Measurements from ENCODE around the gene KRT14.

The KRT14 gene

DNA sequence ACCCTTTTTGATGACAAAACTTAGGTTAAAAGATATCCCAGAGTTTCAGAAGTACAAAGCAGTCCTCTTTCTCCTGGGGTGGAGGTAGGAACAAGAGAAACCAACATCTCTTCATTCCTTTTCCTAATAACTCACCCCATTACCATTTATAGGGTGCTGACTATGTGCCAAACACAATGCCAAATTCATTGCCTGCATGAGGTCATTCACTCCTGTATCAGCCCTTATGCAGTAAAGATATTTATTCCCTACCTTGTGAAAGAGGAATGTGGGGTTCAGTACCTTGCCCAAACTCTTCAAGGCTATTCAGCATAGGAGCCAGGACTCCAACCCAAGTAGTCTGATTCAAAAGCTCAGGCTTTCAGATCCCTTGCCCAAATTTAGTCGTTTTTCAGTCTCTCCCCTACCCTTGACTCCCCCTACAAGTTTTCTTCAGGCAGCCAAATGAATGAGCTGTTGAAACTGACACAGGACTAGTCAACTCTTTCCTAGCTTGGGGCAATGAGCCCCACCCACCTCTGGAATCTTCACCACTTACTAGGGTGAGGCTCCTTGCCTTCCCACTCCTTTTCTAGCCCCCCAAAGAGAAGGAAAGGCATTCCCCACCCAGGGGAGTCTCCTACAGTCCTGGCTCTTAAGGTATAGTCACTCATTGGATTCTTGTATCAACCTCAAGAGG lies 5.9 kb downstream of the KRT14 start:
- H2AFZ ChIP-seq (ENCODE audit: low read length) = no peak overlapping the region
- no peaks in the 10 kb centered on the region for H3K36me3 ChIP-seq (replicated peaks; ENCODE audit: insufficient read depth, low read length)
- H3K79me2 ChIP-seq (ENCODE audit: low read length) = no peaks in the 10 kb centered on the region
- no peak for TF ChIP-seq EZH2phosphoT487 (IDR thresholded peaks at IDR 0.05; ENCODE audit: low read length)
- H3K4me1 ChIP-seq (ENCODE audit: low read length) = 0 out of 2 replicates have a peak, but pooled peaks cover 5% of the 10 kb centered on the region
- DNase-seq = no peak
- H3K4me2 ChIP-seq (ENCODE audit: low read depth, low read length) = no peak overlapping the region
- no peaks in the 10 kb centered on the region for H3K9me2 ChIP-seq (replicated peaks; ENCODE audit: insufficient read depth, low read length)
- no peak overlapping the region for H3K9ac ChIP-seq (ENCODE audit: low read length)
- H3K4me3 ChIP-seq (ENCODE audit: low read length) = no peak overlapping the region
- H3K27ac ChIP-seq (ENCODE audit: low read length) = no peak overlapping the region
- peaks cover 9% of the 10 kb centered on the region; the same call in 1 of the 2 replicates for H3K27me3 ChIP-seq (replicated peaks; ENCODE audit: insufficient read depth, low read length)
- H3K9me3 ChIP-seq (replicated peaks; ENCODE audit: insufficient read depth, low read length) = no peaks in the 10 kb centered on the region
- no peaks in the 10 kb centered on the region for H4K20me1 ChIP-seq (ENCODE audit: insufficient read depth, low read length)
- no peaks in the 10 kb centered on the region for H3F3A ChIP-seq (ENCODE audit: insufficient read depth, low read length)

DNA sequence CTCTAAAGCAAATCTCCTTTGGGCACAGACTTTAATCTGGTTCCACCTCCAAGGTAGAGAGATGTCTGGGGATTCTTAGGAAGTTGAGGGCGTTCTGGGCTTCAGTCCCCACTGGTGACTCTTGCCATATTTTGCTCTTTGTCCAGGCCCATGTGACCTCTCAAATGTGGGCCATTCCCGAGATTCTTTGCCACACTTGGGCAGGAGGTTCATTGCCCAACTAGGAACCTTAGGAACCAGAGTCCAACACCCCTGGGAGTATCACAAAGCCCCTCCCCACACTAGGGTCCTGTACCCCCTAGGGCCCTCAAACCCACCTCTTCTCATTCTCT lies 6.5 kb downstream of the KRT14 start:
- no peak overlapping the region for H3K9ac ChIP-seq (ENCODE audit: low read length)
- H3K27ac ChIP-seq (ENCODE audit: low read length) = no peak overlapping the region

DNA sequence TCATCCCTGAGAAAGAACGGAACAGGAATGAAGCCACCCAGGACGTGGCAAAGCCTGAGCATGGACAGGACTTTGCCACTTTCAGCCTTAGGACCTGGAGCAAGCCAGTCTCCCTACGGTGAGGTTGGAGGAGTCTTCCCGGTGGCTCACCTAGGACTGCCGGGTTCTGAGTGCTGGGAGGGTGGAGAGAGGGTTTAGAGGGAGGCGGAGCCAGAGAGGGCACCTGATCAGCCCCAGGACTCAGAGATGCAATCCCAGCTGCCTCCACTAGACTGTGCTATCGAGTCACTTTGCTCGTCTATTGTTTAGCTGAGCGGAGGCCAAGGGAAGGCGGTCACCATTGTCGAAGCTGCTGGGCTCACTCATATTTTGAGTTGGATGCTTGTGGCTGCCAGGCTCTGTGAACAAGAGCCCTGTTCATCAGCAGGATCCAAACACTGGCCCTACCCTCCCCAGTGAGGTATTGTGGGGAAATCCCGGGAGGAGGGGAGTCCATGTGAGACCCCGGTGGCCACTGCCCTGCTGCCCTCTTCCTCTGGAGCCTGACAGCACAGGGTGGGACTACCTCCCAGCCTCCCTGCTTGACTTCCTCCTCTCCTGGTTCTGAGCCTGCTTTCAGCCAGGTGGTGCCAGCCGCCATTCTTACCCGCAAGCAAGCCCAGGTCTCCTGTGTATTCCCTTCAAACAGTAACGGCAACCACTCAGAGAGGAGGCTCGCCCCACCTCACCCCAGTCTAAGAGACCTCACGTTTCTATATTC lies 7.0 kb downstream of the KRT14 start:
- Histone ChIP-seq H3K27me3 (replicated peaks; ENCODE audit: insufficient read depth, low read length) (peaks cover 9% of the 10 kb centered on the region; the same call in 1 of the 2 replicates), H3K9me3 (replicated peaks; ENCODE audit: insufficient read depth, low read length) (no peaks in the 10 kb centered on the region), H3K4me2 (ENCODE audit: low read depth, low read length) (peak overlapping the region; percentile 97), H3K4me3 (ENCODE audit: low read length) (peak overlapping the region; percentile 60), H3K4me1 (ENCODE audit: low read length) (0 out of 2 replicates have a peak, but pooled peaks cover 5% of the 10 kb centered on the region), H3K36me3 (replicated peaks; ENCODE audit: insufficient read depth, low read length) (no peaks in the 10 kb centered on the region), H3K27ac (ENCODE audit: low read length) (no peak overlapping the region), H3K9ac (ENCODE audit: low read length) (peak overlapping the region; percentile 36; the same call in 1 of the 2 replicates), H2AFZ (ENCODE audit: low read length) (peak overlapping the region; percentile 89), H3K9me2 (replicated peaks; ENCODE audit: insufficient read depth, low read length) (no peaks in the 10 kb centered on the region), H3K79me2 (ENCODE audit: low read length) (no peaks in the 10 kb centered on the region), H4K20me1 (ENCODE audit: insufficient read depth, low read length) (no peaks in the 10 kb centered on the region), H3F3A (ENCODE audit: insufficient read depth, low read length) (no peaks in the 10 kb centered on the region)
- no peak for TF ChIP-seq EZH2phosphoT487 (IDR thresholded peaks at IDR 0.05; ENCODE audit: low read length)
- TF ChIP-seq, protein P1, sequence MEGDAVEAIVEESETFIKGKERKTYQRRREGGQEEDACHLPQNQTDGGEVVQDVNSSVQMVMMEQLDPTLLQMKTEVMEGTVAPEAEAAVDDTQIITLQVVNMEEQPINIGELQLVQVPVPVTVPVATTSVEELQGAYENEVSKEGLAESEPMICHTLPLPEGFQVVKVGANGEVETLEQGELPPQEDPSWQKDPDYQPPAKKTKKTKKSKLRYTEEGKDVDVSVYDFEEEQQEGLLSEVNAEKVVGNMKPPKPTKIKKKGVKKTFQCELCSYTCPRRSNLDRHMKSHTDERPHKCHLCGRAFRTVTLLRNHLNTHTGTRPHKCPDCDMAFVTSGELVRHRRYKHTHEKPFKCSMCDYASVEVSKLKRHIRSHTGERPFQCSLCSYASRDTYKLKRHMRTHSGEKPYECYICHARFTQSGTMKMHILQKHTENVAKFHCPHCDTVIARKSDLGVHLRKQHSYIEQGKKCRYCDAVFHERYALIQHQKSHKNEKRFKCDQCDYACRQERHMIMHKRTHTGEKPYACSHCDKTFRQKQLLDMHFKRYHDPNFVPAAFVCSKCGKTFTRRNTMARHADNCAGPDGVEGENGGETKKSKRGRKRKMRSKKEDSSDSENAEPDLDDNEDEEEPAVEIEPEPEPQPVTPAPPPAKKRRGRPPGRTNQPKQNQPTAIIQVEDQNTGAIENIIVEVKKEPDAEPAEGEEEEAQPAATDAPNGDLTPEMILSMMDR (IDR thresholded peaks at IDR 0.05; ENCODE audit: low read length) = peak; percentile 89
- DNase-seq = peak; percentile 89

More for the DNA sequence above, 6.5 kb downstream of the KRT14 start:
- no peak overlapping the region; the same call in 1 of the 2 replicates for H2AFZ ChIP-seq (ENCODE audit: low read length)
- no peaks in the 10 kb centered on the region for H3F3A ChIP-seq (ENCODE audit: insufficient read depth, low read length)
- no peak overlapping the region for H3K4me2 ChIP-seq (ENCODE audit: low read depth, low read length)
- 0 out of 2 replicates have a peak, but pooled peaks cover 5% of the 10 kb centered on the region for H3K4me1 ChIP-seq (ENCODE audit: low read length)
- no peaks in the 10 kb centered on the region for H3K79me2 ChIP-seq (ENCODE audit: low read length)
- H3K9me3 ChIP-seq (replicated peaks; ENCODE audit: insufficient read depth, low read length) = no peaks in the 10 kb centered on the region
- H3K36me3 ChIP-seq (replicated peaks; ENCODE audit: insufficient read depth, low read length) = no peaks in the 10 kb centered on the region
- H4K20me1 ChIP-seq (ENCODE audit: insufficient read depth, low read length) = no peaks in the 10 kb centered on the region
- no peaks in the 10 kb centered on the region for H3K9me2 ChIP-seq (replicated peaks; ENCODE audit: insufficient read depth, low read length)
- DNase-seq = no peak
- H3K4me3 ChIP-seq (ENCODE audit: low read length) = no peak overlapping the region
- H3K27me3 ChIP-seq (replicated peaks; ENCODE audit: insufficient read depth, low read length) = peaks cover 9% of the 10 kb centered on the region; the same call in 1 of the 2 replicates
- TF ChIP-seq EZH2phosphoT487 (IDR thresholded peaks at IDR 0.05; ENCODE audit: low read length) (no peak), EZH2 (optimal IDR thresholded peaks at IDR 0.05; ENCODE audit: low read depth, low read length) (no peak)

DNA sequence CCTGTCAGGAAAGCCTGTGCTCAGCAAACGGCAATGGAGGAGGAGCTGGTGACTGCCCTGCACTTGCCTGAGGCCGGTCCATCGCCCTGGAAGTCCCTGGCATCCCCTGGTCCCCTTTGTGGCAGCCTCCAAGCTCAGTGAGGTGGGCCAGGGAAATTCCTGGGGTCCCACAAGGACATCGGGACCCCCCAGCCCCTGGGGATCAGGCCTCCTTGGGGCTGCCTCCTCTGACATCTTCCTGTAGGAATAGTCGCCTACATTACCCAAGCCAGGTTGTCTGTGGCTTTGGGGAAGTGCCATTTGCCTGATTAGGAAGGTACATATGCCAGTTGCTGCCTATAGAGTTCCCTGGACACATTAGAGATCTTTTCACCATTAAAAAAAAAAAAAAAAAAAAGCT lies 7.7 kb downstream of the KRT14 start:
- H3K9me2 ChIP-seq (replicated peaks; ENCODE audit: insufficient read depth, low read length) = no peaks in the 10 kb centered on the region
- 0 out of 2 replicates have a peak, but pooled peaks cover 5% of the 10 kb centered on the region for H3K4me1 ChIP-seq (ENCODE audit: low read length)
- no peaks in the 10 kb centered on the region for H4K20me1 ChIP-seq (ENCODE audit: insufficient read depth, low read length)
- H2AFZ ChIP-seq (ENCODE audit: low read length) = no peak overlapping the region
- H3K27ac ChIP-seq (ENCODE audit: low read length) = no peak overlapping the region
- H3K27me3 ChIP-seq (replicated peaks; ENCODE audit: insufficient read depth, low read length) = peaks cover 9% of the 10 kb centered on the region; the same call in 1 of the 2 replicates
- peak overlapping the region; percentile 60; the same call in 1 of the 2 replicates for H3K4me3 ChIP-seq (ENCODE audit: low read length)
- no peaks in the 10 kb centered on the region for H3K36me3 ChIP-seq (replicated peaks; ENCODE audit: insufficient read depth, low read length)
- H3F3A ChIP-seq (ENCODE audit: insufficient read depth, low read length) = no peaks in the 10 kb centered on the region
- H3K79me2 ChIP-seq (ENCODE audit: low read length) = no peaks in the 10 kb centered on the region
- TF ChIP-seq EZH2 (optimal IDR thresholded peaks at IDR 0.05; ENCODE audit: low read depth, low read length) = no peak
- TF ChIP-seq, protein P1 (IDR thresholded peaks at IDR 0.05; ENCODE audit: low read length) = no peak
- TF ChIP-seq EZH2phosphoT487 (IDR thresholded peaks at IDR 0.05; ENCODE audit: low read length) = no peak
- H3K4me2 ChIP-seq (ENCODE audit: low read depth, low read length) = peak overlapping the region; percentile 97
- no peaks in the 10 kb centered on the region for H3K9me3 ChIP-seq (replicated peaks; ENCODE audit: insufficient read depth, low read length)
- DNase-seq = no peak
- H3K9ac ChIP-seq (ENCODE audit: low read length) = peak overlapping the region; percentile 36; the same call in 1 of the 2 replicates
